ENCODE results near the gene ADA.

- TF ChIP-seq POLR2A (IDR thresholded peaks at IDR 0.05; ENCODE audit: extremely low read depth, insufficient read length) = no peak
- TF ChIP-seq MAX (IDR thresholded peaks at IDR 0.05; ENCODE audit: low read depth, low read length) = no peak
- no peak for TF ChIP-seq CTCF (IDR thresholded peaks at IDR 0.05; ENCODE audit: low read depth, low read length)
Measured at GRCh38 chr20:44571362-44571988, 80.0 kb downstream of the ADA start.
